ENCODE results near the gene RECQL5.
A peak's percentile ranks its signal among the peaks of the same experiment; 100 is the strongest.

Gene RECQL5

DNA sequence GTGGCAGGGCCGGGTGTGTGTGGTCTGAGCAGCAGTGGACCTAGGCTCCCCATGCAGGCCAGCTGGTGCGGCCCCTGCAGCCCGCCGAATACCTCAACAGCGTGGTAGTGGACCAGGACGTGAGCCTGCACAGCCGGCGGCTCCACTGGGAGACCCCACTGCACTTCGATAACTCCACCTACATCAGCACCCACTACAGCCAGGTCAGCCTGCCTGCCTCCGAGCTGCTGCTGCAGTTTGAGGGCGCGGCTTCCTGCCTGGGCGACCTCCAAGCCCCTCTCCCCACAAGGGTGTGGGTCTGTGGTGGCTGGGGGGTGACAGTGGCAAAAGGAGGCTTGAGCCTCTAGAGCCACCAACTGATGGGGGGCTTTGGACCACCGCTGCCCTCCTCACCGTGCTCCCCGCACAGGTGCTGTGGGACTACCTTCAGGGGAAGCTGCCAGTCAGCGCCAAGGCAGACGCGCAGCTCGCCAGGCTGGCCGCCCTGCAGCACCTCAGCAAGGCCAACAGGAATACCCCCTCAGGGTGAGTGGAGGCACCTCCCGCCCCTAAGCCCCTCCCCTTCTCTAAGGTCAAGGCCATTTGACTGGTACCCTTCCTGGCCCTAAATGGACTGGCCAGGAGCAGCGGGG, 42.1 kb downstream of the RECQL5 start:
- DNase-seq: no peak
- in situ Hi-C loops (cut with MboI; ENCODE audit: low pct_unique_long_range_greater_than_20kb, low sequenced_read_pairs): loop anchor here (10.0 kb wide), 1 partner anchor 120 kb away; no protein-coding TSS in a partner anchor

GRCh38 chr17:75624021-75624420, 42.9 kb downstream of the RECQL5 start:
- no peak for DNase-seq
- in situ Hi-C loops (cut with MboI; ENCODE audit: low pct_unique_long_range_greater_than_20kb, low sequenced_read_pairs): loop anchor here (10.0 kb wide), 1 partner anchor 121 kb away; no protein-coding TSS in a partner anchor

DNA sequence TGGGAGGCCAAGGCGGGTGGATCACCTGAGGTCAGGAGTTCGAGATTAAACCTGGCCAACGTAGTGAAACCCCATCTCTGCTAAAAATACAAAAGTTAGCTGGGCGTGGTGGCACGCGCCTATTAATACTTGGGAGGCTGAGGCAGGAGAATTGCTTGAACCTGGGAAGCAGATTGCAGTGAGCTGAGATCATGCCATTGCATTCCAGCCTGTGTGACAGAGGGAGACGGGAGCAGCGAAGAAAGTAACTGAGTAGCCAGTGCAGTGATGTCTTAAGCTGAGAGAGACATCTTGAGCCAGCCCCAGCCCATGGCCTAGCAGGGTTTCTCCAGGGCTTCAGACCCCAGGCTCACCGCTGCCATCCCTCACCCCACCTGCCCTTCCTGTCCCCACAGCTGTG, 43.6 kb downstream of the RECQL5 start:
- DNase-seq: no peak
- in situ Hi-C loops (cut with MboI; ENCODE audit: low pct_unique_long_range_greater_than_20kb, low sequenced_read_pairs): loop anchor here (10.0 kb wide), 1 partner anchor 121 kb away; no protein-coding TSS in a partner anchor

DNA sequence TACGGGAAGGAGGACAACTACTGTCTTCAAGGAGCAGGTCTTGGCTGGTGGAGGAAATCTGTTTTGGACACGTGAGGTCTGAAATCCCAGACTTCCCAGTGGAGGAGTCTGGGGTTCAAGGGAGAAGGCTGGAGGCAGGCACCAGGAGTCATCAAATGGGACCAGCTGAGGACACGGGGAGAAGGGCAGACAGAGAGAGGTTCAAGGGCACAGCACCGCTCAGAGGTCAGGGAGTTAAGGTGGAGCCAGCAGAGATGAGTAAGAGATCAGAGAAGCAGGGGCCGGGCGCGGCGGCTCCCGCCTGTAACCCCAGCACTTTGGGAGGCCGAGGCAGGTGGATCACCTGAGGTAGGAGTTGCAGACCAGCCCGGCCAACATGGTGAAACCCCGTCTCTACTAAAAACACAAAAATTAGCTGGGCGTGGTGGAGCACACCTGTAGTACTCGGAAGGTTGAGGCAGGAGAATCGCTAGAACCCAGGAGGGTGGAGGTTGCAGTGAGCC, 44.1 kb downstream of the RECQL5 start:
- DNase-seq: no peak
- in situ Hi-C loops (cut with MboI; ENCODE audit: low pct_unique_long_range_greater_than_20kb, low sequenced_read_pairs): loop anchor here (10.0 kb wide), 1 partner anchor 122 kb away; no protein-coding TSS in a partner anchor

GRCh38 chr17:75622076-75622475, 44.9 kb downstream of the RECQL5 start:
- in situ Hi-C loops (cut with MboI; ENCODE audit: low pct_unique_long_range_greater_than_20kb, low sequenced_read_pairs): loop anchor here (10.0 kb wide), 1 partner anchor 123 kb away; no protein-coding TSS in a partner anchor
- no peak for DNase-seq

GRCh38 chr17:75621489-75621888, 45.5 kb downstream of the RECQL5 start:
- in situ Hi-C loops (cut with MboI; ENCODE audit: low pct_unique_long_range_greater_than_20kb, low sequenced_read_pairs): loop anchor here (10.0 kb wide), 1 partner anchor 123 kb away; no protein-coding TSS in a partner anchor

GRCh38 chr17:75619506-75620431, 47.2 kb downstream of the RECQL5 start:
- peak; percentile 28 for DNase-seq
- in situ Hi-C loops (cut with MboI; ENCODE audit: low pct_unique_long_range_greater_than_20kb, low sequenced_read_pairs): loop anchor here (10.0 kb wide), 1 partner anchor 125 kb away; no protein-coding TSS in a partner anchor

More at GRCh38 chr17:75621489-75621888, 45.5 kb downstream of the RECQL5 start:
- DNase-seq: no peak

DNA sequence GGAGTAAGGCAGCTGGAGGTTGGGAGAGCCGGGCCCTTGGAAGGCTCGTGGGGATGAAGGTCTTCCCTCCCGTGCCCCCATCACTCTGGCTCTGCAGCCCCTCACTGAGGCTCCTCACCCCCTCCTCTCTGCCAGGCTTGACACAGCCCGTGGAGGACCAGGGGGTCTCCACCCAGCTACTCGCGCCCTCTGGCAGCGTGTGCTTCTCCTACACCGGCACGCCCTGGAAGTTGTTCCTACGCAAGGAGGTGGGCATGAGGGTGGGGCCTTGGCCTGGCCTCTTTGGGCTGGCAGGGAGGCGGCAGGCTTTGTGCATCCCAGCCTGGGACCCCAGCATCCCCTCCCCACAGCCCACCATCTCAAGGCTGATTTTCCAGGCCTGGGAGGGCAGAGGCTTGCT, 49.3 kb downstream of the RECQL5 start:
- in situ Hi-C loops (cut with MboI; ENCODE audit: low pct_unique_long_range_greater_than_20kb, low sequenced_read_pairs): no loop called here
- DNase-seq: no peak

- no peak for DNase-seq
- in situ Hi-C loops (cut with MboI; ENCODE audit: low pct_unique_long_range_greater_than_20kb, low sequenced_read_pairs): no loop called here
These were observed 49.7 kb downstream of the RECQL5 start for GRCh38 chr17:75617218-75617617.

DNA sequence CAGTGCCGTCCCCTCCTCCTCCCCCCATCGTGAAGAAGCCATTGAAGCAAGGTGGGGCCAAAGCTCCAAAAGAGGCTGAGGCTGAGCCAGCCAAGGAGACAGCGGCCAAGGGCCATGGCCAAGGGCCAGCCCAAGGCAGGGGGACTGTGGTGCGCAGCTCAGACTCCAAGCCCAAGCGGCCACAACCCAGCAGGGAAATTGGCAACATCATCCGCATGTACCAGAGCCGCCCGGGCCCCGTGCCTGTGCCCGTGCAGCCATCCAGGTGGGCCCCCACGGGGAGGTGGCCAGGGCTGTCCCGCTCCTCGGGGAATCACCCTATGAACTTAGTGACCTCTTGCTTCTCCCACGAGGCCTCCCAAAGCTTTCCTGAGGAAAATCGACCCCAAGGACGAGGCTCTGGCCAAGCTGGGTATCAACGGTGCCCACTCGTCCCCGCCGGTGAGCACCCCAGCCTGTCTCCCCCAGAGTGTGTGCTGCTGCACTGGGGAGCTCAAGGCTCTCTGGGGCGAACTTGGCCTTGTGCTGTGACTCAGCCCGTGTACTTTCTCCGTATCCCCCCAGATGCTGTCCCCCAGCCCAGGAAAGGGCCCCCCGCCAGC, 50.3 kb downstream of the RECQL5 start:
- in situ Hi-C loops (cut with MboI; ENCODE audit: low pct_unique_long_range_greater_than_20kb, low sequenced_read_pairs): no loop called here
- no peak for DNase-seq

- DNase-seq: no peak
- in situ Hi-C loops (cut with MboI; ENCODE audit: low pct_unique_long_range_greater_than_20kb, low sequenced_read_pairs): no loop called here
These were observed 51.7 kb downstream of the RECQL5 start for GRCh38 chr17:75615301-75615700.

- DNase-seq: no peak
- in situ Hi-C loops (cut with MboI; ENCODE audit: low pct_unique_long_range_greater_than_20kb, low sequenced_read_pairs): no loop called here
These were observed 52.2 kb downstream of the RECQL5 start for GRCh38 chr17:75614556-75615270.

DNA sequence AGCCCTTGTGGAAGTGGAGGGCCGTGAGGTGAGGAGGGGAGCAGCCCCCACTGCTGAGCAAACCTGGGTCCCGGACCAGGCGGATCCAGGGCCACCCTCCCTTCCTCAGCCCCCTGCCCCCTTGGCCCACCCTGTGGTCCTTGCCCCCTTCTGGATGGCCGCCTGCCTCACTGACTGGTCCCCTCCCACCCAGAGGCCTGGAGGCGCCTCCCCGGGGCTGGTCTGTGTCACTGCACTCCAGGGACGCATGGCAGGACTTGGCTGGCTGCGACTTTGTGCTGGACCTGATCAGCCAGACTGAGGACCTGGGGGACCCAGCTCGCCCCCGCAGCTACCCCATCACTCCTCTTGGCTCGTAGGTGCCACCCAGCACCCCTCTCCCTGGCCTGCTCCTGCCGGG, 52.9 kb downstream of the RECQL5 start:
- in situ Hi-C loops (cut with MboI; ENCODE audit: low pct_unique_long_range_greater_than_20kb, low sequenced_read_pairs): no loop called here
- no peak for DNase-seq

DNA sequence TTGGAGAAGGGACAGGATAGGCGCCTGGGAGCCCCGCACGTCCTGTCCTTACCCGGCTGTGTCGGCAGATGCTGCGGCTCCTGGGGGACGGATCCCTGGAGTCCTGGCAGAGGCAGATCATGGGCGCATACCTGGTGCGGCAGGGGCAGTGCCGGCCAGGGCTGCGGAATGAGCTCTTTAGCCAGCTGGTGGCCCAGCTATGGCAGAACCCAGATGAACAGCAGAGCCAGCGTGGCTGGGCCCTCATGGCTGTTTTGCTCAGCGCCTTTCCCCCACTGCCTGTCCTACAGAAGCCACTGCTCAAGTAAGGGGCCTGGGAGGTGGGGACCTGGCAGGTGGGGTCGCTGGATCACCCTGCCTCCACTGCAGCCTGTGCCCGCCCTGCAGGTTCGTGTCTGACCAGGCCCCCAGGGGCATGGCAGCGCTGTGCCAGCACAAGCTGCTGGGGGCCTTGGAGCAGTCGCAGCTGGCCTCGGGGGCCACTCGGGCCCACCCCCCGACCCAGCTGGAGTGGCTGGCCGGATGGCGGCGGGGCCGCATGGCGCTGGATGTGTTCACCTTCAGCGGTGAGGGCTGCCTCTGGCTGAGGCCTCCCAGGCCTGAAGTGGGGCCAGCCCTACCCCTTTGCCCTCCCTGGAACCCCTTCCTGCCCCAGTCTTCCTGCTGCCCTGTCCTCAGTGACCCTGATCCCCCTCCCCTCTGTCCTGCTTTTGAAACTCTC, 53.9 kb downstream of the RECQL5 start:
- no peak for DNase-seq
- in situ Hi-C loops (cut with MboI; ENCODE audit: low pct_unique_long_range_greater_than_20kb, low sequenced_read_pairs): no loop called here

DNA sequence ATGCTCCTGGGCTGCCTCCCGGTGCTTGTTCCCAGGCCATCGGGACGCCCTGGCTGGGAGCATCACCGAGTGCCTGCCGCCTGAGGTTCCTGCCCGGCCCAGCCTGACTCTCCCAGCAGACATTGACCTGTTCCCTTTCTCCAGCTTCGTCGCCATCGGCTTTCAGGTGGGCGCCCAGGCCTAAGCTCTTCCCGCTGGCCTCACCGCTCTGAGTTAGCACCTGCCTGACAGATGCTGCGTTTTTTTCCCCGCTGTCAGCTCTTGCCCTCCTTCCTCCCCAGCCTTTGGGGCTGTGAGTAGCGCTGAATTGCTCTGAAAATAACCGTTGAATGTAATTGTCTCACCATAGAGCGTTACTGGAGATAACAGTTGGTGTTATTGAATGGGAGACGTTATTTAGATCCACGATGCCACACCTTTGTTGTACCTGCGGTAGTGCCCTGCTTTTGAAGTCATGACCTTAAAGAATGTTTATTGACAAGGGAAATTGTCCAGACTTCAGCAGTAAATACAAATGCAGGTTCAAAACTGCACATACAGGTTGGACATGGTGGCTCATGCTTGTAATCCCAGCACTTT, 55.0 kb downstream of the RECQL5 start:
- in situ Hi-C loops (cut with MboI; ENCODE audit: low pct_unique_long_range_greater_than_20kb, low sequenced_read_pairs): no loop called here
- DNase-seq: no peak

GRCh38 chr17:75610103-75610984, 56.6 kb downstream of the RECQL5 start:
- in situ Hi-C loops (cut with MboI; ENCODE audit: low pct_unique_long_range_greater_than_20kb, low sequenced_read_pairs): no loop called here
- no peak for DNase-seq

DNA sequence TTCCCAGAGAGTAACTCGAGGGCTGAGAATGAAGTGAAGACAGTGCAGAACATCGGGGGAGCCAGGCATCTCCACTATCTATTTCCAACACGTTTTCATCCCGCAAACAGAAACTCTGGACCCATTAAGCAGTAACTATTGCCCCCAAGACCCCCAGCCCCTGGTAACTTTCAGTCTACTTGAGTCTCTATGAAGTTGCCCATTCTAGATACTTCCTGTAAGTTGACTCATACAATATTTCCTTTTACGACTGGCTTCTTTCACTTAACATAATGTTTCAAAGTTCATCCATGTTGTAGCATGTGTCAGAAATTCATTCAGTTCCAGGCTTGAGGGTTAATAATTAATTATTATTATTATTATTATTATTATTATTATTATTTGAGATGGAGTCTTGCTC, 59.9 kb downstream of the RECQL5 start:
- no peak for DNase-seq
- in situ Hi-C loops (cut with MboI; ENCODE audit: low pct_unique_long_range_greater_than_20kb, low sequenced_read_pairs): no loop called here

All from KBM-7 (cell line).